ENCODE data around the gene GLYATL1. TPM values are rescaled to one million over a fixed set of nuclear protein-coding genes. Genes with fewer than 3 reads are reported as not detected.
A peak's percentile ranks its signal among the peaks of the same experiment; 100 is the strongest.

Gene GLYATL1
- total RNA-seq (2021; ENCODE audit: unreplicated experiment) (not detected), Bru-seq, nascent RNA (percentile 13 among the genes with signal in this experiment), BruChase-seq, experiment 1, labeled RNA remaining after a 6-hour chase (percentile 6 among the genes with signal in this experiment), BruChase-seq, experiment 2, labeled RNA remaining after a 2-hour chase (percentile 8 among the genes with signal in this experiment)
- 0.04 and 0.10 TPM in 2 replicates for polyA plus RNA-seq (2012)
- long read RNA-seq, result 0 reads

- ChIA-PET POLR2A (interaction anchor here (0.6 kb wide), 1 partner anchor 1220 kb away, joined by 4 read pairs; no protein-coding TSS in a partner anchor), CTCF (no interaction called here)
Observed at GRCh38 chr11:58939277-58939676, at the start of gene GLYATL1. TSS of gene GLYATL1 (plus strand) at chr11:58939488. CDS start at chr11:58947088, 7,600 bp downstream.

More at GRCh38 chr11:58939277-58939676, at the start of gene GLYATL1:
- Histone ChIP-seq H3K9me2 (ENCODE audit: insufficient read depth) (no peaks in the 10 kb centered on the region), H2AFZ (ENCODE audit: low read depth, low read length, poor library complexity, severe bottlenecking) (no peak within 1 kb of the TSS), H3K79me2 (ENCODE audit: insufficient read depth, low read length) (no peaks in the 10 kb centered on the region), H3K9me3 (ENCODE audit: control insufficient read depth in 1 of 2, insufficient read depth in 1 of 2, low read depth in 1 of 2, low read length in 2 of 2) (no peaks in the 10 kb centered on the region), H3K27me3 (ENCODE audit: insufficient read depth, low read length) (no peaks in the 10 kb centered on the region), H3K4me3 (replicated peaks in 1 of 2; ENCODE audit: low read depth in 1 of 2, low read length in 2 of 2) (no peak within 1 kb of the TSS), H3K4me2 (ENCODE audit: low read length) (no peak within 1 kb of the TSS), H3K36me3 (ENCODE audit: control insufficient read depth in 1 of 2, insufficient read depth in 2 of 2, low read length in 2 of 2) (no peaks in the 10 kb centered on the region), H3K4me1 (ENCODE audit: control insufficient read depth in 1 of 2, insufficient read depth in 2 of 2, low read length in 2 of 2) (no peaks in the 10 kb centered on the region), H3K27ac (ENCODE audit: low read depth, low read length) (no peak within 1 kb of the TSS), H3K9ac (ENCODE audit: low read length) (no peak within 1 kb of the TSS), H4K20me1 (ENCODE audit: insufficient read depth) (no peaks in the 10 kb centered on the region)
- DNase-seq (ENCODE audit: low read depth, low spot score) (no peak), ATAC-seq (no peak)
- BruUV-seq (replicated peaks), result no TSS peak
- TF ChIP-seq REST (IDR thresholded peaks at IDR 0.05; ENCODE audit: low read depth) (no peak), RAD21 (IDR thresholded peaks at IDR 0.05; ENCODE audit: low read depth) (no peak), POLR2AphosphoS5 (IDR thresholded peaks at IDR 0.05; ENCODE audit: low read depth, low read length) (no peak)
- intact Hi-C loops (cut with micrococcal nuclease), result no loop called here
- RAD21 ChIA-PET (ENCODE audit: low non-redundant PET in 1 of 2, low total read pairs in 2 of 2, uncharacterized antibody in 2 of 2, unreplicated experiment in 2 of 2), result no interaction called here
